ENCODE data around the gene FBXO5.
A peak's percentile ranks its signal among the peaks of the same experiment; 100 is the strongest.
"Not testable (repeated sequence)": the region's sequence is repeated elsewhere in the genome, so short reads cannot be mapped to it uniquely, and the experiment has no call there.

The FBXO5 gene

GRCh38 chr6:152986978-152987377, 4.1 kb upstream of the FBXO5 start:
- no peak for DNase-seq

DNA sequence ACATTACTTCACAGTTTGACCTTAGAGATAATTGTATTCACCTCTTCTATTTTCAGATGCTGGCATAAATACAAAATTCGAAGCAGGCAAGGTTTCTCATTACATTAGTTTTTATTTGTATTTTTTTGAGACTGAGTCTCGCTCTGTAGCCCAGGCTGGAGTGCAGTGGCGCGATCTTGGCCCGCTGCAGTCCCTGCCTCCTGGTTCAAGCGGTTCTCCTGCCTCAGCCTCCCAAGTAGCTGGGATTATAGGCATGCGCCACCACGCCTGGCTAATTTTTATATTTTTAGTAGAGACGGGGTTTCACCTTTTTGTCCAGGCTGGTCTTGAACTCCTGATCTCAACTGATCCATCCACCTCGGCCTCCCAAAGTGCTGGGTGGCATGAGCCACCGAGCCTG, 2.5 kb upstream of the FBXO5 start:
- DNase-seq: not testable (repeated sequence)

DNA sequence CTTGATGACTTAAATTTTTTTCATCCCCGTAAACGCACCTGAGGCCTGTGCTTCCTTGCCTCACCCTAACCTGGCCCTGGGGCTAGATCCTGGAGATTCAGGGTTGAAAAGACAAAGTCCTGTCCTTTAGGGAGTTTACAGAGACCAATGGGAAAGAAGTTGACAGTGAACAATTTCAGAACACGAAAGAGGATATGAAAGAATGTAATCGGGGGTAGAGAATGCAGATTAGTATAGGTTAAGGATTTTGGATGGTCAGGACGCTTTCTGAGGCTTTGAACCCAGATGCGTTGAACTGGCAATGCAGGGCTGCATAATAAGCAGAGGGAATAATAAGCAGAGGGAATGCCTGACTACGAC, 1.7 kb upstream of the FBXO5 start:
- DNase-seq: no peak

GRCh38 chr6:152983637-152984512, 1.0 kb upstream of the FBXO5 start:
- DNase-seq: peak; percentile 81

GRCh38 chr6:152981989-152982903, 595 bp downstream of the FBXO5 start:
- no peak for DNase-seq

DNA sequence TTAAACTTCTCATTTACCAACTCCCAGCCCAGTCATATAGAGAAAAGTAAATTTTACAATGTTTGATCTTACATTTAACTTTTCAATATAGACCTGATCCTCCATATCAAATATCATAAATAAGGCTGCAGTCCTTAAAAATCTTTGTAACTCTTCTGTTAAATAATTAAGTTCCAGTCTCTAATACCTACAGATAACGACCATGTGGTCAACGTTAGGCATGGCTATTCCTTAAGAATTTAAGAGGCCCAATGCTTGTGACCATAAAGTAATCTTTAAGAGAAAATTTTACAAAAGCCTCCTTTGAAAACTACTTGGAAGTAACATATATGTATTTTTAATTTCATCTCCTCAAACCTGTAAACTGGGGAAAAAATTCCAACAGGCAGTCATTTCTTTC, 1.6 kb downstream of the FBXO5 start:
- no peak for DNase-seq

GRCh38 chr6:152980656-152981055, 2.2 kb downstream of the FBXO5 start:
- no peak for DNase-seq

GRCh38 chr6:152979116-152979515, 3.7 kb downstream of the FBXO5 start:
- no peak for DNase-seq

- peak; percentile 16 for DNase-seq
Observed at GRCh38 chr6:152978058-152978457, 4.8 kb downstream of the FBXO5 start.

GRCh38 chr6:152977556-152977955, 5.3 kb downstream of the FBXO5 start:
- DNase-seq: no peak

GRCh38 chr6:152976749-152977148, 6.1 kb downstream of the FBXO5 start:
- DNase-seq: peak; percentile 19

GRCh38 chr6:152975204-152975915, 7.5 kb downstream of the FBXO5 start:
- DNase-seq: no peak

DNA sequence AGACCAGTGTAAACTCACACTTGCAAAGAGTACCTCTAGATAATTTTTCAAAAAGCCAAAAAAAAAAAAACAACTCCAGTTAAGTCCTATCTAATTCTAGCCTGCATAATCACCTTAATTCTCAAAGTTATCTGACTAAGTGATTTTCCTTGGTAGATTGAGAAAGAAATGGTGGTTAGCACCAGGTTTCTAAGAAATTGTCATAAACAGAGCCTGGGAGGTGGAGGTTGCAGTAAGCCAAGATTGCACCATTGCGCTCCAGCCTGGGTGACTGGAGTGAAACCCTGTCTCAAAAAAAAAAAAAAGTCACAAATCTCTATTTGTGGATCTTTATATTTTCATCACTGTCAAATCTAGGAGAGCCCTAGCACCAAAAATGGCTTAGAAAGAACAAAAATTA, 8.9 kb downstream of the FBXO5 start:
- DNase-seq: no peak

DNA sequence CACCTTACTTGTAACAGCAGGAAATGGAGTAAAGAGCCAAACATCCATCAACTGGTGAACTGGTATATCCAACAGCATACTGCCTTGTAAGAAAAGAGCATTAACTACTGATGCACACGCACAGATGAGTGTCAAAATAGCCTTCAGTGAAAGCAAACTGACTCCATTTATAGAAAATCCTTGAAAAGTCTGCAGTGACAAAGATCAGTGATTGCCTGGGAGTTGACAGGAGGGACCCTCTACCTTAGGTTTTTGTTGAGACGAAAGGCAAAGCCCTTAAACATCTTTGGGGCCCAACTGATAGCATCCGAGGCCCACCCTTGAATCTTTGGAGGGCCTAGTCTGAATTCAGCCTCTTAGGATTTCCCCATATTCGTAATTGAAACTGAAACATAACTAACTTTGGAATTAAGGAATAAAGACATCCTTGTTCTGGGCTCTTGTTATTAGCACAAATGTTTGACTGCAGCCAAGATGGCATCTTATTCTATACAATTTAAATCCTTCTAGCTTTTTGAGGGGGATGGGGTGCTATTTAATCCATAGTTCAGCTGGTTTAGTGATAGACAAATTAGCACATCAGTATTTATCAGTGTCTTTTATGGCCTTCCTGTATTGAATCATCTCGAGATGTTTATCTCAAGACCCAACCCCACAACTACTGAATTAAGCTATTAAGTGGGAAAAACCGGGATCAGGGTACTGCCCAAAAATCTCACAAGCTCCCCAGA, 13.0 kb downstream of the FBXO5 start:
- no peak for DNase-seq

DNA sequence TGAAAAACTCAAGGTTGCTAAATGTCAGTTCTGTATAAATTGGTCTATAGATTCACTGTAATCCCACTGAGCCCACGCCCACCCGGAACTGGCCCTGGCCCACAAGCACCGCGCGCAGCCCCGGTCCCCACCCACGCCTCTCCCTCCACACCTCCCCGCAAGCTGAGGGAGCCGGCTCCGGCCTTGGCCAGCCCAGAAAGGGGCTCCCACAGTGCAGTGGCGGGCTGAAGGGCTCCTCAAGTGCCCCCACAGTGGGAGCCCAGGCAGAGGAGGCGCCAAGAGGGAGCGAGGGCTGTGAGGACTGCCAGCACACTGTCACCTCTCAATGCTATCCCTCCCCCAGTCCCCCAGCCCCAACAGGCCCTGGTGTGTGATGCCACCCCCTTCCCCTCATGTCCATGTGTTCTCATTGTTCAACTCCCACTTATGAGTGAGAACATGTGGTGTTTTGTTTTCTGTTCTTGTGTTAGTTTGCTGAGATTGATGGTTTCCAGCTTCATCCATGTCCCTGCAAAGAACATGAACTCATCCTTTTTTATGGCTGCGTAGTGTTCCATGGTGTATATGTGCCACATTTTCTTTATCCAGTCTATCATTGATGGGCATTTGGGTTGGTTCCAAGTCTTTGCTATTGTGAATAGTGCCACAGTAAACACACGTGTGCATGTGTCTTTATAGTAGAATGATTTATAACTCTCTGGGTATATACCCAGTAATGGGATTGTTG, 16.5 kb downstream of the FBXO5 start:
- DNase-seq: not testable (repeated sequence)

DNA sequence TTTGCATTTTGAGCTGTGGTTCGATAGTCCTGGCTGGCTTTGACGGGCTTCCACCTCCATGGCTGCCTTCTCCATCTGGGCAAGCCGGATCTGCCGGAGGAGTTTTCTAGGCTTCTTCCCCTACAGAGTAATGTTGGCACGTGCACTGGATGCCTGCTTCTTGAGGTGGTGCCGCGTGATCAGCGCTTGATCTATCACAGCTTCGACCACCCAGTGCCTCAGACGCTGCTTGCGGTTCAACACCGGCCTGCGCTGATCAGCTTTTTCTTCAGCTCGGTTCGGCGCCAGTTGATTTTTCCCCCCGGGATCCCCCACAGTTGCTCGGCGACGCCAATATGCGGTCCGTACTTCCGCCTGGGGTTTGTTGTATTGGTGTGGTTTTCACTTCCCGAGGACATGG, 23.5 kb downstream of the FBXO5 start:
- no peak for DNase-seq

- DNase-seq: no peak
Observed at GRCh38 chr6:152957796-152958195, 25.0 kb downstream of the FBXO5 start.

- DNase-seq: no peak
Observed at GRCh38 chr6:152954443-152954842, 28.4 kb downstream of the FBXO5 start.

DNA sequence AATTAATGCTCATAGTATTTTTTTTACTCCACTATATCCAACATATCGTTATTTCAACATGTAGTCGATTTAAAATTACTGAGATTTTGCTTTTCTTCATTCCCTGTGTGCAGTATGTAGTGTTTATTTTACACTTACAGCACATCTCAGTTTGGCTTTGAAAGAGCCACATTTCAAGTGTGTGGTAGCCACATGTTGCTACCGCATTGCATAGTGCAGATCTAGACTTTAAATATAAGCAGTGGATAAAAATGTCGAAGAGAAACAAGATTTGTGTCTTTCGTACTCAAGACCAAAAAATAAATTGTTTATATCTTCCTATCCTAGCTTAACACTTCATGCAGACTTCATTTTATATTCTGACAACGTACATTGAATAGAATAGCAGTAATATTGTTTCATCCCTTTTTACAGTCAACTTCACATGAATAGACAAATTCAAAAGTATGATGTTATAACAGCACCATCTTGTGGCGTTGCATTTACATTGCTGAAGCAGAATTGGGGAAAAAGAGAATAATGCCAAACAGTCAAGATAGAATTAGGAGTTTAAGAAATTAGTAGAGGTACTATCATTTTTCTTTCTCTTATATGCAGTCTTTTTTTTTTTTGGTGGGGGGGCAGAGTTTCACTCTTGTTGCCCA, 29.9 kb downstream of the FBXO5 start:
- DNase-seq: peak; percentile 50

DNA sequence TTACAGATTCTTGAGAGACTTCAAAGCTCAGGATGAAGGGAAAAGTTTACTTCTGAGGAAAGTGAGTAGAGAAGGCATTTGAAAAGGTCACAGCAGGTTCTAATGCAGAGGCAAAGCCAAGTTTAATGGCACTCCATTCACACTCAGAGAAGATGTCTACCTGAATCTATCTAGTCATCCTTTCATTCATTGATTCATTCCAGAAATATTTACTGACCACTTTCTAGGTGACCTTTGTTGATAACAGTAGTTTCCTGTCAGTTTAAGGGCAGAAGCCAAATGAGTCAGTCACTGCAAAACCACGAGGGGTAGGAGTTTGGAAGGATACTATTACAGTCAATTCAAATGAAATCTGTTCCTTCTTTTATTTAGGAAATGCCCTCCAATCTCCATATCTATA, 30.8 kb downstream of the FBXO5 start:
- DNase-seq: peak; percentile 54

- no peak for DNase-seq
Observed at GRCh38 chr6:152950240-152950639, 32.6 kb downstream of the FBXO5 start.
